Cardiac fibroblast (primary cell): Measurements from ENCODE around the gene COL18A1.

Experiments used
- DNase-seq, 2 donors: peaks; one replicate each; pipeline versions ENCODE4 v3.0.0 to v3.0.0-alpha.2; 2010; ENCODE audit warnings: low read depth in 2 of 2
- H3K4me3 ChIP-seq, 2 donors: replicated peaks in 1 of 2; 1 replicate in 1 of 2; 2 replicates in 1 of 2; pipeline ENCODE4 v1.5.1; 2011; ENCODE audit warnings: low read depth in 2 of 2, low read length in 2 of 2, mild to moderate bottlenecking in 2 of 2, moderate library complexity in 1 of 2
- CTCF ChIP-seq: IDR thresholded peaks from one replicate; pipeline ENCODE4 v1.5.1; 2011; ENCODE audit warnings: low read depth, mild to moderate bottlenecking, low read length, inconsistent platforms

Gene COL18A1

DNA sequence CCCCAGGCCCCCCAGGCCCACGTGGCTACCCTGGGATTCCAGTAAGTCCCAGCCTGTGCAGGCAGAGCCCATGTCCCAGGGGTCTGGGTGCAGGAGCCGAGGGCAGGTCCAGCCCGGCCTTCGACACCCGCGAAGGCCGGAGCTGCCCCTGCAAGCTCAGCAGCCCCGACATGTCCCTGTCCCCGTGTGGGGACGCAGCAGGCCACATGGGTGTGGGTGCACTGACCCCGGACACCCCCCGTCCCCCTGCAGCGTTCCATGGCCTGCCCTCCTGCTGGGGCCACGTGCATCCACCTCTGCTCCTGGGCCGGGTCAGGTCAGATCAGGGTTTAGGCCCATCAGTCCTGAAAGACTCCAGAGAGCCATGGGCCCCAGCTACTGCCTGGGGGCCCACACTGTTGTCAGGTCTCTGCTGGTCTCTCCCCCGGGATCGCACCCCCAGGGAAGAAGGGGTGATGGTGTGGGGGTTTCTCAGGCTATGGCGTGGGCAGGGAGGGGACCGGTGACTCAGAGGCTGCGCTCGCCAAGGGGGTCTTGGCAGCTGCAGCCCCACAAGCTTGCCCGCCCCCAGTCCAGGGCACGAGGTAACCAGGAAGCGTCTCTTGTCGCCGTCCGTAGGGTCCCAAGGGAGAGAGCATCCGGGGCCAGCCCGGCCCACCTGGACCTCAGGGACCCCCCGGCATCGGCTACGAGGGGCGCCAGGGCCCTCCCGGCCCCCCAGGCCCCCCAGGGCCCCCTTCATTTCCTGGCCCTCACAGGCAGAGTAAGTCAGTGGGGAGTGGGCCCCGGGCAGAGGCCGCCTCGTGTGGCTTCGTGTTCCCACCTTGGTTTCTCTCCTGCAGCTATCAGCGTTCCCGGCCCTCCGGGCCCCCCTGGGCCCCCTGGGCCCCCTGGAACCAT lies 99.8 kb downstream of the COL18A1 start:
- no peak for TF ChIP-seq CTCF
- DNase-seq = no peak

GRCh38 chr21:45505416-45506021 lies 100.6 kb downstream of the COL18A1 start:
- no peak overlapping the region for H3K4me3 ChIP-seq
- no peak for TF ChIP-seq CTCF
- no peak for DNase-seq

More for the DNA sequence above, 99.8 kb downstream of the COL18A1 start:
- H3K4me3 ChIP-seq = no peak overlapping the region

GRCh38 chr21:45506241-45506817 lies 101.4 kb downstream of the COL18A1 start:
- DNase-seq = no peak
- no peak overlapping the region for H3K4me3 ChIP-seq
- TF ChIP-seq CTCF = no peak

- H3K4me3 ChIP-seq = no peak overlapping the region
- no peak for DNase-seq
- TF ChIP-seq CTCF = no peak
These were observed 102.0 kb downstream of the COL18A1 start for GRCh38 chr21:45506836-45507522.

DNA sequence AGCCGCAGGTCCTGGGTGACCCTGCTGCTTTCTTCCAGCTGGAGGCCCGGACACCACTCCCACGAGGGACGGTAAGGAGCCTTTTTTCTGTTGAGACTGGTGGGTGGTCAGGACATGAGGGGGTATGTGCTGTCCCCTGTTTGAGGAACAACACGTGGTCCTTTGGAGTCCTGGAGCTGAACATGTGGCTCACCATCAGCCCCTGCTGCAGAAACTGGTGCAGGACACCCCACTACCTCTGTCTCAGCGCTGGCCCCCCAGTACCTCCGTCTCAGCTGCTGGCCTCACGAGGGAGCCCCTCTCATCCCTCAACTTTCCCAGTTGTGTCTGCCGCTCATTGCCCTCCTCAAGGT lies 102.5 kb downstream of the COL18A1 start:
- no peak overlapping the region for H3K4me3 ChIP-seq
- TF ChIP-seq CTCF = no peak
- DNase-seq = no peak

DNA sequence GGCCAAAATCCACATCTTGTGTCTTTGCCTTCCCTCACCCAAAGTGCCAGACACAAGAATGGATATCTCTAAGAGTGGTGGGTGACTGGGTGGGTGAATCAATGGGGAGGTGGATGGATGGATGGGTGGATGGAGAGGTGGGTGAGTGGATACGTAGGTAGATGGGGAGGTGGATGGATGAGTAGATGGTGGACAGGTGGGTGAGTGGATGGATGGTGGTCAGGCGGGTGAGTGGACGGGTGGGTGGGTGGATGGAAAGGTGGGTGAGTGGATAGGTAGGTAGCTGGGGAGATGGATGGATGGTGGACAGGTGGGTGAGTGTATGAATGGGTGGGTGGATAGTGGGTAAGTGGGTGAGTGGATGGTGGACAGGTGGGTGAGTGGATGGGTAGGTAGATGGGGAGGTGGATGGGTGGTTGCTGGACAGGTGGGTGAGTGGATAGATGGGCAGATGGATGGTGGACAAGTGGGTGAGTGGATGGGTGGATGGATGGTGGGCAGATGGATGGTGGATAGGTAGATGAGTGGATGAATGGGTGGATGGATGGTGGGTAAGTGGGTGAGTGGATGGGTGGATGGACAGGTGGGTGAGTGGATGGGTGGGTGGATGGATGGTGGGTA lies 103.0 kb downstream of the COL18A1 start:
- H3K4me3 ChIP-seq = no peak overlapping the region
- DNase-seq = no peak
- no peak for TF ChIP-seq CTCF
